Left lobe of liver (tissue), 2 donors: ENCODE data around the gene PRTG. TPM values are rescaled to one million over a fixed set of nuclear protein-coding genes. Genes with fewer than 3 reads are reported as not detected.
"Not testable (repeated sequence)": the region's sequence is repeated elsewhere in the genome, so short reads cannot be mapped to it uniquely, and the experiment has no call there.

Experiments
- ATAC-seq: fragments of 200-7000 bp; cut with Tn5 transposase; one replicate; pipeline ENCODE4 v1.9.1; 2020; ENCODE audit warnings: mild to moderate bottlenecking, moderate library complexity
- DNase-seq: peaks from one replicate; pipeline ENCODE4 v3.0.0-alpha.2; 2020; ENCODE audit warnings: low spot score
- total RNA-seq: library from RNA; stranded (reverse); gene quantifications from one replicate; pipeline ENCODE4 v1.2.1, GENCODE V29; 2021
- donor health status: DM: no; HTN: no; CAD: no; lungs with moderate emphysema.
- donor health status: DM: no; HTN: yes; CAD: no.

PRTG gene
- total RNA-seq, 1 donor from 2014 or later = 0.23 TPM

DNA sequence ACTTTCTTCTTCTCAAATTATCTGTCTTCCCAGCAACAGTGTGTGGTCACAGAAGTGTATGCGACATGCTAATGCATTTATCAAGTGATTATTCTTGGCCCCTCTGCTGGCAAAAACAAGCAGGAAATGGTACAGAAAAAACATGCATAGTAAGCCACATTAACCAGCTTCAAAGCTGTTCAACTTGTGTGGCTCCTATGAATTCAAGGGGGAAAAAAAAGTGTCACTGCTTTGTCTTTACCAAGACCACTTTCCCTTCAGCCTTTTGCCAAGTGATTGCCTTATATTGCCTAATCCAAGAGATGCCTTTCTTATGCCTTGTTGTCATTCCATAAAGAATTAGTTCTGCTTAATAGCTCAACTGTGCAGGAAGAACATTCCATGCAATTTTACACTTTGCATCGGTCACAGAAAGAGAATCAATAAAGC lies 39.1 kb downstream of the PRTG start:
- no peak for ATAC-seq

GRCh38 chr15:55700876-55701275 lies 42.1 kb downstream of the PRTG start:
- ATAC-seq (no peak), DNase-seq (no peak)

More for the DNA sequence above, 39.1 kb downstream of the PRTG start:
- no peak for DNase-seq

DNA sequence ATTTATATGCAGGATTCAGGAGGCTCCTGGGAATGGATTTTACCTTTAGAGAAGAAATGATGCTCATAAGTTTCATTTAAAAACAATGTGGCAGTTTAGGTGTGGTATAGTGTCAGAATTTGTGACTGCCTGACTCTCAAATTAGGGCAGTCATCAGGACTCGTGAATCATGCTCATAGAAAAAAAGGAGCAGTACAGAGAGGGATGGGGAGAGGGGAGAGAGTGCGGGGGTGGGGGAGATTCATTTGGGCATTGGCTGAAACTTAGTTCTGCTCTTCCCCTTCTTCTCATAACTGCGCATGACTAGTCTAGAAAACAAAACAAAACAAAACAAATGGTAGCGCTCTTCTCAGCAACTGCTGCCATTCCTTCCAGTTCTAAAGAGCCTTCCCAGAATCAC lies 44.3 kb downstream of the PRTG start:
- DNase-seq = no peak
- no peak for ATAC-seq

DNA sequence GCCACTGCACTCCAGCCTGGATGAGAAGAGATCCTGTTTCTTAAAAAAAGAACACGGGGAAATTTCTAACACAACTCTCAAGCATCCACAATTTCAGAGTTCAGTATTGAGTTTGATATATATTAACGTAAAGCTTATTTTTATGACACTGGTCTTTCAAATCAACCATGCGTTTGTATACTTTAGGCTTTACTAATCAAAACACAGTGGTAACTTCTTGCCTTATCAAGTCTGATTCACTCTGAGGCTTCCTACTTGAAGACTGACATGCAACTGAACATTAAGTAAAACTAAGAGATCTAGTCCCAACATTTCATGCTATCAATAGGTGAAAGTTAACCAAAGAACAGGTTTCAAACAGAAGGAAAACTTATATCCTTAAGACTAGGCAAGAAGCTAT lies 46.7 kb downstream of the PRTG start:
- DNase-seq (no peak), ATAC-seq (no peak)

- DNase-seq = no peak
- no peak for ATAC-seq
Measured at GRCh38 chr15:55695432-55695831, 47.5 kb downstream of the PRTG start.

DNA sequence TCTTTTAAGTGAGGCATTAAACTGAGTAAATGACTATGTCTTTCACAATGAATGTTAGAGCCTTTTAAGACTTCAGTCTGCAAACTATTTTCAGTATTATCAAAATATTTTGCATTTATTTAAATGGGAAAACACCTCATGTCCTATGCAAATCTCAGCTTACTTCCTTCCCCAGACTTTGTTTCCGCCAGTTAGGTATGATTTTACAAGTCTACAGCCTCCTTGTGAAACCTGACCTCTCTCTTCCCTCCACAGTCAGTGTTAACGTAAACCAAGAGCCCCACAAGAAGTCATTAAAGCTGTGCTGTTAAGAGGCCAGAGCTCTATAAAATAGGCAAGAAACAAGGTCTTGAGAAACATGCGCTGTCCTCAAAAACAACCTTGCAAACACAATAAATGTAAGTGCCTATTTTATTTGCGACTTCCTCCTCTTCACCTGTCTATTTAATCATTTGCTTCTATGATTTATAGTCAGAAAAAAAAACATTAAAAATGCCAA lies 48.3 kb downstream of the PRTG start:
- no peak for ATAC-seq
- DNase-seq = no peak

DNA sequence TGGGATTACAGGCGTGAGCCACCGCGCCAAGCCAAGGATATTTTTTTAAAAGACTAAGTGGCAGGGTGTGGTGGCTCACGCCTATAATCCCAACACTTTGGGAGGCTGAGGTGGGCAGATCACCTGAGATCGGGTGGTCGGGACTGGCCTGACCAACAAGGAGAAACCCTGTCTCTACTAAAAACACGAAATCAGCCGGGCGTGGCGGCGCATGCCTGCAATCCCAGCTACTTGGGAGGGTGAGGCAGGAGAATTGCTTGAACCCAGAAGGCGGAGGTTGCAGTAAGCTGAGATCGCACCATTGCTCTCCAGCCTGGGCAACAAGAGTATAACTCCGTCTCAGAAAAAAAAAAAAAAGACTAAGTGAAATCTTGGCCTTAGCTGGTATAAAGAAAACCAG lies 49.8 kb downstream of the PRTG start:
- not testable (repeated sequence) for ATAC-seq, DNase-seq

DNA sequence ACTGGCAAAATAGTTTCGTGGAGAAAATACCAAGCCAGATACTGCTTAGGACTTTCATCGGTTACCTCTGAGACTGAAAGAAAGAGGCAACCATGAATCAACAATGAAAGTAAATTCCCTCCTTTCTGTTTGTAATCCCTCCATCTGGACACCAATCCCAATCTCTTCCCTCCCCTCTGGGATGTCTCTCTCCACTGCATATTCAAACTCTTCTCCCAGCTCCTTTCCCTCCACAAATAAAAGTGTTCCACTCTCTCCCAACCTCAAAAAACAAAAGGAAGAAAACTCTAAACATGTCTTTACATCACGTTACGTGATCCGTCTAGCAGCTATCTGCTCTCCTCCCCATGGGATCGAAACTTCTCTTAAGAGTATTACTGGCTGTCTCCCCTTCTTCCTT lies 55.2 kb downstream of the PRTG start:
- DNase-seq = no peak
- ATAC-seq = no peak

- DNase-seq = no peak
- ATAC-seq = no peak
Measured at GRCh38 chr15:55685286-55685685, 57.7 kb downstream of the PRTG start.

DNA sequence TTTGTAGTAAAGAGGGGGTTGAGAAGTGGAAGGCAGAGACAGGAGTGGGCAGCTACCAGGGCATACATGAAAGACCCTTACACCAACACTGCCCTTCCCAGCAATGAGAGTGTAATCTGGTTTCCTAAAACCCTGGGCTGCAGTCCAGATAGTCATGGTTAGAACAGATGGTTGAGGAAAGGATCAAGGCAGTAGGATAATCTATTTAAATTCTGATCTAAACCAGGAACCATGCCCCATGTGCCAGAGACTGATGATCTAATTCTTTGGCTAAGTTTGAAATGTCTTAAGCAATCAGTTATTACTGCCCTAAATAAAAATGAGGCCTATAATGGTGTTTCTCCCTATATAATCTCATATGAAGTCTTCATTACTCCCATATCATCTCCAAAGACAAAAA lies 59.6 kb downstream of the PRTG start:
- ATAC-seq = no peak
- DNase-seq = no peak

- no peak for ATAC-seq
- DNase-seq = no peak
Measured at GRCh38 chr15:55681631-55682030, 61.3 kb downstream of the PRTG start.

DNA sequence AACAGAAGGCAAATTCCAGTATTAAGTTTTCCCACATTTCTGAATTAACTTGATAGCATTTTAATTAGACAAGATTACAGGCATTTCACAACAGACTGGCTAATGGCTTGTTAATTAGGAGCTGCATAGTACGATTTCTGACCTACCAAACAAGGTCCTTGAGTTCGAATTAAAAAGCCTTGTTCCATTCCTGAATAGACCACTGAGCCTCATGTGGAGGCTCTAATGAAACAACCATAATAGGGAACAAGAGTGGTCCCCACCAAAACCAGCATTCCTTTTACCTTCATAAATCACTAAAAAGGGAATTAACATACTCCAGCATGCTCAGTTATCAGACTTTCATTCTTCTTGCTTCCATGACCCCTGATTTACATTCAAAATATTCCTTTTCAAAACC lies 66.4 kb downstream of the PRTG start:
- no peak for ATAC-seq
- no peak for DNase-seq

- DNase-seq (no peak), ATAC-seq (no peak)
Measured at GRCh38 chr15:55673287-55673686, 69.7 kb downstream of the PRTG start.

DNA sequence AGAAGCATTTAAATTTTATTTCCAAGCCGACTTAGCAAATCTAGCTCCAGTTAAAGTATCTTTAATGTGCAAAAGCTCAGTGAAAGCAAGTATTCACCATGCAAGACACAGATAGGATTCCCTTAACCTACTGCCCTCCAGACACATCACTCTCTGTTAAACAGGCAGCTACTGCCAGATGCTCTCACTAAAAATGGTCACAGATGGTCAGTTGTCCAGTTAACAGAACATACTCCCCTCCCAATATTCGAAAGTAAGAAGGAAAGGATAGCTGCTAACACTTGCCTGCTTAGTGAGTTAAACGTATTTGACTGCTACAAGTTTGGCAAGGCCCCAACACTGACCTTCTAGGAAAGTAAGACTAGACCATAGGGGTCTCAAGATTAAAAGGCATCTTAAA lies 73.7 kb downstream of the PRTG start:
- ATAC-seq = no peak
- DNase-seq = no peak

DNA sequence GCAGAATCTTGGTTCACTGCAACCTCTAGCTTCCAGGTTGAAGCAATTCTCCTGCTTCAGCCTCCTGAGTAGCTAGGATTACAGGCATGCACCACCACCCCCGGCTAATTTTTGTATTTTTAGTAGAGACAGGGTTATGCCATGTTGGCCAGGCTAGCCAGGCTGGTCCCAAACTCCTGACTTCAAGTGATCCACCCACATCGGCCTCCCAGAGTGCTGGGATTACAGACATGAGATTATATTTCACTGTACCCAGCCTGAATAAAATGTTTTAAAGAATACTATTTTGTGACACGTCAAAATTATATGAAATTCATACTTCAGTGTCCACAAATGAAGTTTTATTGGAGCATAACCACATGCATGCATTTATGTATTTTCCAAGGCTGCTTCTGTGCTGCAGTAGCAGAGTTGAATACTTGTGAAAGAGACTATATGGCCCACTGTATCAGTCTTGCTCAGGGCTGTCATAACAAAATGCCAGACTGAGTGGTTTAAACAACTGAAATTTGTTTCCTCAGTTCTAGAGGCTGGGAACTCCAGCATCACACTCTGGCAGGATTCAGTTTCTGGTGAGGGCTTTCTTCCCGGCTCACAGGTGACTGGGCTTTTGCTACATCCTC lies 77.2 kb downstream of the PRTG start:
- ATAC-seq = no peak
- no peak for DNase-seq

DNA sequence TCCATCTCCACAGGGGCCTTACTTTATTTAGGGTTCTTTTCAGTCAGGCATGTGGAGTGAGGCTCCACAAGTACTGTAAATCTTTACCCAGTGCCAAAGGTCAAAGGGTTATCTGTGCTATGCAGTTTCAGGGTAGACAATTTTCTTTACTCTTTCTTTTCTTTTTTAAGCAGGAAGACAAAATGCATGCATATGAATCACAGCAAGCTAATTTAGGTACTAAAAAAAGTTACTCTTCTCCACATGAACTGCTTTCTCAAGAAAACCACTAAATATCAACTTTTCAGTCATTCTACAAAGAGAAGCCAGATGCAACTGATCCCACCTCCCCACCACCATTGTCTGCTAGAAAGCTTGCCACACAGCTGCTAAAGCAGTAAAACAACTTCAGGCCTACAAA lies 81.5 kb downstream of the PRTG start:
- DNase-seq (no peak), ATAC-seq (no peak)

GRCh38 chr15:55660153-55660552 lies 82.8 kb downstream of the PRTG start:
- DNase-seq (no peak), ATAC-seq (no peak)

- ATAC-seq (no peak), DNase-seq (no peak)
Measured at GRCh38 chr15:55659481-55659880, 83.5 kb downstream of the PRTG start.

DNA sequence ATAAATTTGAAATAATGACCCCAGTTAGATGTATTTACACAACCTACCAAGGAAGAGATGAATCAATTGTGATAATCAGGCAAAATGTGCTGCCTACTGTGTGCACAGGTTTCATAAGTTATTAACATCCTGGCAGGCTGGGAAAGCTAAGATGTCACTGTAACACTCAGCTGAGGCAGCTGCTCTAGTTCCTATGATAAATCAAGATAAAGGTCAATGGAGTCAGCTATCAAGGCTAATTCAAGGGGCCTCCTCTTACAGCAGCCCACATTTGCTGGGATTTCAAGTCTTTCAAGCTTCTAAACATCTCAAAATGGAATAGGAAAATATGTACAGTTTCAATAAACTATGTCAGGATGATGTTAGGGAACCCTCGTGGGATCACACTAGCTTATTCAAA lies 84.1 kb downstream of the PRTG start:
- no peak for ATAC-seq
- DNase-seq = no peak

DNA sequence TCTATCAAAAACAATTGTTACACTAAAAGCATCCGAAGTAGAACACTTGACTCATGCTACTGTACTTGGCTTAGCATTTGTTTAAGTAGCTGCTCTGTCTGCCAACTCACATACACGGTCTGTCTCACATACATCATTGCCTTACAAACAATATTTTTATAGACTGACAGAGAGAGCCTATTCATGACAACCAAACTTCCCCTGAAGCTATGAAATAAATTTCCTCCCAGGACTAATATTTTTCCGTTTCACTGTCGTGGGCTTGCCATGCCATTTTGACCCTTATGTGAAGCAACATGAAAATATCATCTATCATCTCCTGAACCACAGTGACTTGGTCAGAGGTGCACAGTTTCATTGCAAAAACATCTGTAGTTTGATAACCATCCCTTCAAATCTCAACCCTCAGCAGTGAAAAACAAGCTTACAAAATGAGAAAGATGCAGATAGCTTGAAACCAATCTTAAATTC lies 88.4 kb downstream of the PRTG start:
- DNase-seq (no peak), ATAC-seq (no peak)

DNA sequence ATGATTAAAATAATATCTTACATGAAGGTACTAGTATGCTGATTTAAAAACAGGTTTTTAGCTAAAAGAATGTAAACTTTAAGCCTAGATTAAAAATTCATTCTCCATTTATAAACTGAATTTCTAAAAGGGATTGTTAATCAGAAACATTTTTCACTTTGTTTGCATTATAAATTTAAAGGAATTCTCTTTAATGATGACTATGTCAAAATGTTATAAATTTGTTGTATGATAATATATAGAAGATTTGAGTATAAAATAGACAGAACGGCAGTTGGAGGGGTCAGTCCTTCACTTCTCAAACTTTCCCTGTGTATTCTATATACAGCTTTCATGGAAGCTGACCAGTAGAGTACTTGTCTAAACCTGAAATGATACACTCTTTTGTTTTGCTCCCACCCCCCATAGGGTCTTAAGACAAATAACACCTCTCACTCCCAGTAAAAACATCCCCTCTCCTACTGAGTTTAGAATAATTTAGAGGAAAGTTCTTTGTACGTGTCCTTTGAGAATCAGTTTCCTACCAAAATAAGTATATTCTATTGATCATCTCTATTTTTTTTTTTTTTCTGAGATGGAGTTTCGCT lies 90.0 kb downstream of the PRTG start:
- no peak for DNase-seq
- no peak for ATAC-seq

DNA sequence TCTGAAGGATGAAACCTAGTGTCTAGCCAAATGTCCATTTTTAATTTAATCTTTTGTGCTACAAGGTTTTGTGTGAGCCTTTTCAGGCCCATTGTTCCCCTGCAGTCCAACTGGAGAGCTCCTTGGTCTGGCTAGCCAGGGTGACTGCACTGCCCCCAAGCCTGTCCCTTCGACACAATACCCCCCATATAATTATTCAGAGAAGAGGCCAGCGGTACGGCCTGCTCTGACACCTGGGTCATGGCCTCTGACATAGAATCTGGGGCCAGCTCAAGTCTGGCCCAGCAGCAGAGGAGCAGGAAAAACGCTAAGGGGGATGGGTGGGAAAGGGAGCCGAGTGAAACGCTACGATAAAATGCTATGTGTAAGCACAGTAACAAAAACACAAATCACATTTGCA lies 90.6 kb downstream of the PRTG start:
- DNase-seq (no peak), ATAC-seq (no peak)

DNA sequence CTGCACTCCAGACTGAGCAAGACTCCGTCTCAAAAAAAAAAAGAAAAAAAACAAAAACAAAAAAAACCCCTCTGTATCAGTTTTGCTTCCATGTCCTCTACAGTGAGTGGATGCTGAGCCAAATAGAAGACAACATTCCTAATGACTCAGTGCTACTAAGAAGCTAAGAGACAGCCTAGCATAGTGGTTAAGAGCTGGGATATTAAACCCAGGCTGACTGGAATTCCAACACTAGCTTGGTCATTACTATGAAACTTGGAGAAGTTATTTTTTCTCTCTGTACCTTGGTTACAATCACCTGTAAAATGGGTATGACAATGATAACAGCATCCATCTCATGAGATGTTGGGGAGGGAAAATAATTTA lies 93.9 kb downstream of the PRTG start:
- no peak for DNase-seq
- ATAC-seq = no peak
